Measurements from ENCODE around the gene LYPD3.

The LYPD3 gene

DNA sequence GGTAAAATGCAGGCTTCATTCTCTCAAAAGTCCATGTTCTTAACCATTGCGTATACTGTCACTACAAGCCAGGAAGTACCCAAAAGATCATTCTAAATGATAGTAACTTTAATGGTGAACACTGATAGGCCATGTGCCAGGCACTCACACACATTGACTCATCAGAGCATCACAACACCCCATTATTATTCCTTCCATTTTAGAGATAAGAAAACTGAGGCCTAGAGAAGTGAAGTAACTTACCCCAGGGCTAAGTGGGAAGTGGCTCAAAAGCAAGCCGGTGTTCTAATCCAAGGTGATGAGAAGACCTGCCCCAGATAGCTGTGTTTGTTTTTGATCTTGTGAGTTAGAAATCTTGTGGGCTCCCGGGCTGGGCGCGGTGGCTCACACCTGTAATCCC, 40.5 kb upstream of the LYPD3 start:
- POLR2A ChIA-PET, result no interaction called here
- no peak overlapping the region for H3K4me3 ChIP-seq (ENCODE audit: low read depth, low read length)
- no peak for DNase-seq (ENCODE audit: low read depth, low spot score)
- CTCF ChIA-PET, result interaction anchor here (12.9 kb wide), 1 partner anchor 58 kb away, joined by 95 read pairs; no protein-coding TSS in a partner anchor
- TF ChIP-seq, protein P1, sequence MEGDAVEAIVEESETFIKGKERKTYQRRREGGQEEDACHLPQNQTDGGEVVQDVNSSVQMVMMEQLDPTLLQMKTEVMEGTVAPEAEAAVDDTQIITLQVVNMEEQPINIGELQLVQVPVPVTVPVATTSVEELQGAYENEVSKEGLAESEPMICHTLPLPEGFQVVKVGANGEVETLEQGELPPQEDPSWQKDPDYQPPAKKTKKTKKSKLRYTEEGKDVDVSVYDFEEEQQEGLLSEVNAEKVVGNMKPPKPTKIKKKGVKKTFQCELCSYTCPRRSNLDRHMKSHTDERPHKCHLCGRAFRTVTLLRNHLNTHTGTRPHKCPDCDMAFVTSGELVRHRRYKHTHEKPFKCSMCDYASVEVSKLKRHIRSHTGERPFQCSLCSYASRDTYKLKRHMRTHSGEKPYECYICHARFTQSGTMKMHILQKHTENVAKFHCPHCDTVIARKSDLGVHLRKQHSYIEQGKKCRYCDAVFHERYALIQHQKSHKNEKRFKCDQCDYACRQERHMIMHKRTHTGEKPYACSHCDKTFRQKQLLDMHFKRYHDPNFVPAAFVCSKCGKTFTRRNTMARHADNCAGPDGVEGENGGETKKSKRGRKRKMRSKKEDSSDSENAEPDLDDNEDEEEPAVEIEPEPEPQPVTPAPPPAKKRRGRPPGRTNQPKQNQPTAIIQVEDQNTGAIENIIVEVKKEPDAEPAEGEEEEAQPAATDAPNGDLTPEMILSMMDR (IDR thresholded peaks at IDR 0.05; ENCODE audit: insufficient read depth, low read length, missing control alignments), result no peak

GRCh38 chr19:43505186-43505456, 39.7 kb upstream of the LYPD3 start:
- DNase-seq (ENCODE audit: low read depth, low spot score), result no peak
- no peak overlapping the region for H3K4me3 ChIP-seq (ENCODE audit: low read depth, low read length)
- POLR2A ChIA-PET, result interaction anchor here (0.6 to 0.8 kb wide), 2 partner anchors 13 to 19 kb away, joined by 3 to 4 read pairs; no protein-coding TSS in a partner anchor
- TF ChIP-seq, protein P1 (IDR thresholded peaks at IDR 0.05; ENCODE audit: insufficient read depth, low read length, missing control alignments), result no peak
- CTCF ChIA-PET, result interaction anchor here (0.9 to 12.9 kb wide), 6 partner anchors 13 to 73 kb away, joined by 3 to 95 read pairs (median 4); no protein-coding TSS in a partner anchor

GRCh38 chr19:43504426-43505185, 39.2 kb upstream of the LYPD3 start, which contains the start of gene PHLDB3:
TSS of gene PHLDB3 (minus strand) at chr19:43504746. CDS start at chr19:43504118, 628 bp downstream.
- ChIA-PET CTCF (interaction anchor here (0.9 to 12.9 kb wide), 8 partner anchors 9 to 72 kb away, joined by 3 to 95 read pairs (median 4); partner anchors contain the start of gene ZNF575), POLR2A (interaction anchor here (0.6 to 1.2 kb wide), 4 partner anchors 9 to 18 kb away, joined by 3 to 4 read pairs (median 3); no protein-coding TSS in a partner anchor)
- peak within 1 kb of the TSS; percentile 85 for H3K4me3 ChIP-seq (ENCODE audit: low read depth, low read length)
- TF ChIP-seq, protein P1 (IDR thresholded peaks at IDR 0.05; ENCODE audit: insufficient read depth, low read length, missing control alignments), result no peak
- DNase-seq (ENCODE audit: low read depth, low spot score), result no peak

DNA sequence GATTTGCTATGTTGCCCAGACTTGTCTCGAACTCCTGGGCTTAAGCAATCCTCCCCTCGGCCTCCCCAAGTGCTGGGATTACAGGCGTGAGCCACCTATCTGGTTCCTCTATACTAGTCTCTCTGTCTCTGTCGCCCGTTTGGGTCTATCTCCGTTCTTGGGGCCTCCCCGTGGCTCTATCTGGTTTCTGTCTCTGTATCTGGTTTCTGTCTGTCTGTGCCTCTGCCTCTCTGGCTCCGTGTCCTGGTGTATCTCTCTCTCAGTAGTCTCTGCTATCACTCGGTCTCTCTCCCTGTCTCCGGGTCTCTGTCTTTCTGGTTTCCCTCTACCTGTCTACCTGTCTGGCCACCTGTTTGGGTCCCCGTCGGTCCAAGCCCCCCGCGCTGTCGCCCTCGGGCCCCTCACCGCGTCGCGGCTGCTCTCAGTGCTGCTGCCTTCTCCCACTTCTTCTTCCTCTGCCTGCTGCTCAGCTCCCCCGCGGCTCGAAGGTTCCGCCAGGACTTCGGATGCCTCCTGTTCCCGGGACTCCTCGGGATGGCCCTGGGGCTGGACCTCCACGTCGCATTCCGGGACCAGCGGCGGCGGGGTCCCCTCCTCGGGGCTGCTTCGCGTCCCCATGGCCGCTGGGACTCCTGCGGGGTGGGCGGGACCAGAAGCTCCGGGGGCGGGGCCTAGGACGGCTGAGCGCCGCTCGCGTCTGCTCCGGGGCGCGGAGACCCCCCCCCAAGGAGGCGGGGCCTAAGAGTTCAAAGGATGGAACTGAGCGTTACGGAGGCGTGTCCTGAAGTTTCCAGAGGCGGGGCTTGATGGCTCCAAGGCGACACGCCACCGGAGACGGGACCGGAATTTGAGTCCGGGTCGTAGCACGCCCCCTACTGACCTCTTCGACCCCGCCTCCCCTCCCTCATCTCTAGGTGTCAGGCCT, 38.4 kb upstream of the LYPD3 start:
- DNase-seq (ENCODE audit: low read depth, low spot score), result peak; percentile 29
- TF ChIP-seq, protein P1 (IDR thresholded peaks at IDR 0.05; ENCODE audit: insufficient read depth, low read length, missing control alignments), result no peak
- POLR2A ChIA-PET, result interaction anchor here (0.6 to 1.2 kb wide), 3 partner anchors 9 to 71 kb away, joined by 3 read pairs; no protein-coding TSS in a partner anchor
- H3K4me3 ChIP-seq (ENCODE audit: low read depth, low read length), result peak overlapping the region; percentile 85
- CTCF ChIA-PET, result interaction anchor here (0.8 to 12.9 kb wide), 7 partner anchors 10 to 71 kb away, joined by 3 to 95 read pairs (median 4); partner anchors contain the start of gene ZNF575

GRCh38 chr19:43502419-43502976, 37.1 kb upstream of the LYPD3 start:
- TF ChIP-seq, protein P1 (IDR thresholded peaks at IDR 0.05; ENCODE audit: insufficient read depth, low read length, missing control alignments), result no peak
- ChIA-PET POLR2A (no interaction called here), CTCF (interaction anchor here (1.1 to 12.9 kb wide), 4 partner anchors 10 to 54 kb away, joined by 3 to 95 read pairs (median 4); no protein-coding TSS in a partner anchor)
- H3K4me3 ChIP-seq (ENCODE audit: low read depth, low read length), result no peak overlapping the region
- no peak for DNase-seq (ENCODE audit: low read depth, low spot score)

Measured in AG04449 (cell line).